ENCODE data around the gene ARHGEF25. TPM values are rescaled to one million over a fixed set of nuclear protein-coding genes. Genes with fewer than 3 reads are reported as not detected.
A peak's percentile ranks its signal among the peaks of the same experiment; 100 is the strongest.

Gene ARHGEF25
- 9.3 and 9.9 TPM in 2 replicates for polyA plus RNA-seq (2011; rRNA removed)
- 8.2 and 9.6 TPM in 2 replicates for polyA plus RNA-seq (2012; cell fraction: cytosol; rRNA removed)
- polyA plus RNA-seq (2012; cell fraction: nucleus; rRNA removed): 21.2 and 25.6 TPM in 2 replicates
- 8.0 to 13.8 TPM (median 11.9 TPM) in 3 replicates for polyA plus RNA-seq (2017; fragmentation: RNase III; extraction: RNeasy Plus Mini Kit Qiagen cat#74134 plus additional on column Dnase treatment)
- polyA minus RNA-seq (2011; rRNA and poly(A)+ RNA removed): 5.6 and 9.4 TPM in 2 replicates

DNA sequence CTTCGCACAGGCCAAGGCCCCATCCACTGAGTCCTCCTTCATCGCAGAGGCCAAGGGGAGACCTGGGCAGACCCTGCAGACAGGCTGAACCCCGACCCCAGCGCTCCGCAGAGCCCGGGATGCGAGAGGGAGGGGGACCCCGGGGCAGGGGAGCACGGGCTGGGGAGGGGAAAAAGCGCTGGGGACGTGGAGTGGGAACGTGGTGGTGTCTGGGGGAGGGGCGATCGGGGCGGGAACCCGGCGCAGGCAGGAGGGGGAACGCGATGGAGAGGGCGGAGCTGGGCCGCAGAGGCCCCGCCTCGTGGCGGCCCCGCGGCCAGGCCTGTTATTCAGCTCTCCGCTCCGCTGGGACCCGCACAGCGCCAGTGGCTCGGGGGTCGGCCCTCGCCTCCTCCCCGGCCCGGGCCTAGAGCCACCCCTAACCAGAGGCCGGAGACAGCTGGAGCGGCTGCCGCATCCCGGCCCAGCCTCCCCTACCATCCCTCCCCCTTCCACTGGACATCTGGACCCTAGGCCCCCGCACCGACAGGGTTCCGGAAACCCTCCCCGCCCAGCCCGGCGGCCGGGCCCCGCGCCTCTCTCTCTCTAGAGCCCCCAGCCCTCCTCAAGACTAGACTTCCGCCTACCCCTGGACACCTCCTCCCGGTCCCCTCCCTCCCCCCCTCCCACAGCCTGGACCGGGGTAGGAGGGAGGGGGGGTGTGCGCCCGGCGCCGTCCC is at the start of gene ARHGEF25:
TSS of gene ARHGEF25 (plus strand) at position 328 of the 719 bp plus-strand sequence. CDS start 460 bp downstream, outside the sequence.
- CTCF ChIA-PET: interaction anchor here (0.8 to 20.9 kb wide), 5 partner anchors 9 to 30 kb away, joined by 3 to 336 read pairs (median 10); no protein-coding TSS in a partner anchor
- peak within 1 kb of the TSS; percentile 85 for H3K4me2 ChIP-seq

DNA sequence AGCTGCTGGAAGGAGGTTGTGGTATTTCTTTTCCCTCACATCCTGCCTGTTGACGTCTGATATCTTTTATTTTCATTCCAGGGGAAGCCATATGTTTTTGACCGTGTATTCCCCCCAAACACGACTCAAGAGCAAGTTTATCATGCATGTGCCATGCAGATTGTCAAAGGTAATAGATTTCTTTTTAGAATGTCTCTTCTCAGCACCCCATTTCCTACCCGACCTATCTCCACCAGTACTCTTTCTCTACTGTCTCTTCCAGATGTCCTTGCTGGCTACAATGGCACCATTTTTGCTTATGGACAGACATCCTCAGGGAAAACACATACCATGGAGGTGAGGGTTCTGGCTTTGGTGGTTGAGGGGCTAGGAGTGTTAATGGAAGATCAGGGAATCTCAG is 47.9 kb upstream of the ARHGEF25 start:
- FAIRE-seq: no peak
- H3K9me3 ChIP-seq: no peaks in the 10 kb centered on the region
- WGBS (ENCODE audit: missing lambda C conversion rate): 19% methylated on average over 4 of the region's 4 CpGs
- H3K4me3 ChIP-seq: no peak overlapping the region
- CTCF ChIA-PET: interaction anchor here (1.3 to 4.7 kb wide), 3 partner anchors 12 to 19 kb away, joined by 5 to 41 read pairs (median 5); partner anchors contain the start of gene DCTN2
- H3K4me2 ChIP-seq: no peak overlapping the region
- POLR2A ChIA-PET: no interaction called here
- no peak for ATAC-seq
- H3K4me1 ChIP-seq: peaks cover 6% of the 10 kb centered on the region; the same call in 1 of the 3 replicates
- TF ChIP-seq HOXB5 (CRISPR knock-in tag; IDR thresholded peaks at IDR 0.05): no peak
- no peak for TF ChIP-seq ZFP36 (IDR thresholded peaks at IDR 0.05; ENCODE audit: borderline replicate concordance, partially characterized antibody)
- TF ChIP-seq EHF (CRISPR knock-in tag; IDR thresholded peaks at IDR 0.05): no peak
- TF ChIP-seq CBX8 (IDR thresholded peaks at IDR 0.05): no peak
- no peak for TF ChIP-seq HDAC2 (IDR thresholded peaks at IDR 0.05)
- no peak for TF ChIP-seq RAD21 (conservative IDR thresholded peaks at IDR 0.05 in 1 of 2, IDR thresholded peaks at IDR 0.05 in 1 of 2)
- no peak for TF ChIP-seq TFCP2L1 (CRISPR knock-in tag; IDR thresholded peaks at IDR 0.05)
- TF ChIP-seq, protein P1, sequence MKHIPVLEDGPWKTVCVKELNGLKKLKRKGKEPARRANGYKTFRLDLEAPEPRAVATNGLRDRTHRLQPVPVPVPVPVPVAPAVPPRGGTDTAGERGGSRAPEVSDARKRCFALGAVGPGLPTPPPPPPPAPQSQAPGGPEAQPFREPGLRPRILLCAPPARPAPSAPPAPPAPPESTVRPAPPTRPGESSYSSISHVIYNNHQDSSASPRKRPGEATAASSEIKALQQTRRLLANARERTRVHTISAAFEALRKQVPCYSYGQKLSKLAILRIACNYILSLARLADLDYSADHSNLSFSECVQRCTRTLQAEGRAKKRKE (CRISPR knock-in tag; IDR thresholded peaks at IDR 0.05; ENCODE audit: low read depth): no peak
- TF ChIP-seq KDM1A (IDR thresholded peaks at IDR 0.05; ENCODE audit: low read depth): no peak
- TF ChIP-seq, protein P2, sequence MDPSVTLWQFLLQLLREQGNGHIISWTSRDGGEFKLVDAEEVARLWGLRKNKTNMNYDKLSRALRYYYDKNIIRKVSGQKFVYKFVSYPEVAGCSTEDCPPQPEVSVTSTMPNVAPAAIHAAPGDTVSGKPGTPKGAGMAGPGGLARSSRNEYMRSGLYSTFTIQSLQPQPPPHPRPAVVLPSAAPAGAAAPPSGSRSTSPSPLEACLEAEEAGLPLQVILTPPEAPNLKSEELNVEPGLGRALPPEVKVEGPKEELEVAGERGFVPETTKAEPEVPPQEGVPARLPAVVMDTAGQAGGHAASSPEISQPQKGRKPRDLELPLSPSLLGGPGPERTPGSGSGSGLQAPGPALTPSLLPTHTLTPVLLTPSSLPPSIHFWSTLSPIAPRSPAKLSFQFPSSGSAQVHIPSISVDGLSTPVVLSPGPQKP (IDR thresholded peaks at IDR 0.05; ENCODE audit: low read depth, low read length): no peak
- H3K27ac ChIP-seq: no peak overlapping the region
- DNase-seq (ENCODE audit: low read depth in 1 of 2, low spot score in 1 of 2): no peak

More for the DNA sequence above, at the start of gene ARHGEF25:
- Histone ChIP-seq H3K4me1 (peaks cover 11% of the 10 kb centered on the region; the same call in 2 of the 3 replicates), H3K27ac (peak within 1 kb of the TSS; percentile 81 to 95), H3K9me3 (no peaks in the 10 kb centered on the region), H3K4me3 (peak within 1 kb of the TSS; percentile 61)
- 4% methylated on average over 24 of the region's 55 CpGs for WGBS (ENCODE audit: missing lambda C conversion rate)
- POLR2A ChIA-PET: interaction anchor here (0.5 to 1.1 kb wide), 3 partner anchors 18 to 82 kb away, joined by 4 to 9 read pairs (median 4); partner anchors contain the start of gene PIP4K2C
- ATAC-seq (peak; percentile 81 to 91), DNase-seq (ENCODE audit: low read depth in 1 of 2, low spot score in 1 of 2) (peak; percentile 48 to 84), FAIRE-seq (no peak)
- no peak for TF ChIP-seq ZFP36 (IDR thresholded peaks at IDR 0.05; ENCODE audit: borderline replicate concordance, partially characterized antibody)
- no peak for TF ChIP-seq ZSCAN20 (CRISPR knock-in tag; IDR thresholded peaks at IDR 0.05)
- TF ChIP-seq, protein P3, sequence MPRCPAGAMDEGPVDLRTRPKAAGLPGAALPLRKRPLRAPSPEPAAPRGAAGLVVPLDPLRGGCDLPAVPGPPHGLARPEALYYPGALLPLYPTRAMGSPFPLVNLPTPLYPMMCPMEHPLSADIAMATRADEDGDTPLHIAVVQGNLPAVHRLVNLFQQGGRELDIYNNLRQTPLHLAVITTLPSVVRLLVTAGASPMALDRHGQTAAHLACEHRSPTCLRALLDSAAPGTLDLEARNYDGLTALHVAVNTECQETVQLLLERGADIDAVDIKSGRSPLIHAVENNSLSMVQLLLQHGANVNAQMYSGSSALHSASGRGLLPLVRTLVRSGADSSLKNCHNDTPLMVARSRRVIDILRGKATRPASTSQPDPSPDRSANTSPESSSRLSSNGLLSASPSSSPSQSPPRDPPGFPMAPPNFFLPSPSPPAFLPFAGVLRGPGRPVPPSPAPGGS (IDR thresholded peaks at IDR 0.05): 0 out of 3 replicates have a peak, but pooled peaks have one; percentile 34
- TF ChIP-seq RCOR1 (IDR thresholded peaks at IDR 0.05; ENCODE audit: low read depth, low read length): no peak
- no peak for TF ChIP-seq HEYL (CRISPR knock-in tag; IDR thresholded peaks at IDR 0.05)
- no peak for TF ChIP-seq HOXB5 (CRISPR knock-in tag; IDR thresholded peaks at IDR 0.05)
- peak; percentile 40; the same call in 1 of the 2 replicates for TF ChIP-seq TP53 (CRISPR knock-in tag; IDR thresholded peaks at IDR 0.05)
- TF ChIP-seq POLR2A (IDR thresholded peaks at IDR 0.05; ENCODE audit: low read length): peak; percentile 66
- peak; percentile 90 for TF ChIP-seq PHF8 (IDR thresholded peaks at IDR 0.05; ENCODE audit: borderline replicate concordance, low read depth)
- no peak for TF ChIP-seq HOXA7 (CRISPR knock-in tag; IDR thresholded peaks at IDR 0.05)
- TF ChIP-seq NFE2L2 (conservative IDR thresholded peaks at IDR 0.05; ENCODE audit: low read length): no peak
- no peak for TF ChIP-seq RARB (CRISPR knock-in tag; IDR thresholded peaks at IDR 0.05)
- TF ChIP-seq JUN (IDR thresholded peaks at IDR 0.05): peak in 1 of 2 experiments; percentile 59; a peak in 2 of 5 replicates
- TF ChIP-seq ZNF302 (CRISPR knock-in tag; IDR thresholded peaks at IDR 0.05): no peak
- no peak for TF ChIP-seq RAD21 (conservative IDR thresholded peaks at IDR 0.05 in 1 of 2, IDR thresholded peaks at IDR 0.05 in 1 of 2)
- no peak for TF ChIP-seq EP300 (IDR thresholded peaks at IDR 0.05)
- TF ChIP-seq, protein P4, sequence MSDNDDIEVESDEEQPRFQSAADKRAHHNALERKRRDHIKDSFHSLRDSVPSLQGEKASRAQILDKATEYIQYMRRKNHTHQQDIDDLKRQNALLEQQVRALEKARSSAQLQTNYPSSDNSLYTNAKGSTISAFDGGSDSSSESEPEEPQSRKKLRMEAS (IDR thresholded peaks at IDR 0.05): peak; percentile 76
- TF ChIP-seq, protein P5, sequence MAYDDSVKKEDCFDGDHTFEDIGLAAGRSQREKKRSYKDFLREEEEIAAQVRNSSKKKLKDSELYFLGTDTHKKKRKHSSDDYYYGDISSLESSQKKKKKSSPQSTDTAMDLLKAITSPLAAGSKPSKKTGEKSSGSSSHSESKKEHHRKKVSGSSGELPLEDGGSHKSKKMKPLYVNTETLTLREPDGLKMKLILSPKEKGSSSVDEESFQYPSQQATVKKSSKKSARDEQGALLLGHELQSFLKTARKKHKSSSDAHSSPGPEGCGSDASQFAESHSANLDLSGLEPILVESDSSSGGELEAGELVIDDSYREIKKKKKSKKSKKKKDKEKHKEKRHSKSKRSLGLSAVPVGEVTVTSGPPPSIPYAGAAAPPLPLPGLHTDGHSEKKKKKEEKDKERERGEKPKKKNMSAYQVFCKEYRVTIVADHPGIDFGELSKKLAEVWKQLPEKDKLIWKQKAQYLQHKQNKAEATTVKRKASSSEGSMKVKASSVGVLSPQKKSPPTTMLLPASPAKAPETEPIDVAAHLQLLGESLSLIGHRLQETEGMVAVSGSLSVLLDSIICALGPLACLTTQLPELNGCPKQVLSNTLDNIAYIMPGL (CRISPR knock-in tag; IDR thresholded peaks at IDR 0.05; ENCODE audit: borderline replicate concordance): no peak
- TF ChIP-seq, protein P2 (IDR thresholded peaks at IDR 0.05; ENCODE audit: low read depth, low read length): no peak

All from A549 (cell line).